Endothelial cell of umbilical vein (primary cell): ENCODE data around the gene VSTM2B. TPM values are rescaled to one million over a fixed set of nuclear protein-coding genes. Genes with fewer than 3 reads are reported as not detected.

Experiments used
- BruUV-seq: library from RNA; stranded (reverse); fragments of 400-500 nt; replicated peaks from 2 replicates; lab custom pipeline; 2021; lab: Mats Ljungman, UMichigan
- CTCF ChIA-PET: fragments of 300-600, 350-600 bp; sonication (Branson Sonifier 250); formaldehyde crosslinking; loops from one replicate; lab custom pipeline; 2021; ENCODE audit warnings: antibody characterized with exemption, inconsistent platforms; lab: Charles Lee
- POLR2A ChIA-PET: fragments of 300-600, 350-600 bp; sonication (Branson Sonifier 250); formaldehyde crosslinking; loops from one replicate; lab custom pipeline; 2021; ENCODE audit warnings: antibody characterized with exemption, inconsistent platforms; lab: Charles Lee
- DNase-seq: peaks from one replicate; pipeline ENCODE4 v3.0.0-alpha.2; 2011; ENCODE audit warnings: low read depth, low spot score
- FAIRE-seq: peaks from 2 replicates; lab custom pipeline; 2011; peaks lifted over from hg19 to GRCh38; lab: Jason Lieb, UNC
- H2AFZ ChIP-seq: 2 replicates; pipeline ENCODE4 v1.6.0; 2012; ENCODE audit warnings: low read depth, low read length, control low read depth, inconsistent platforms
- H3K27ac ChIP-seq: 2 replicates; pipeline ENCODE4 v1.5.1; 2011; ENCODE audit warnings: low read depth, mild to moderate bottlenecking, control low read depth, low read length, moderate library complexity; ENCODE audit not compliant: insufficient read depth
- H3K27me3 ChIP-seq, 2 experiments: 2 replicates each; pipeline versions ENCODE4 v1.6.0 to v1.6.1; 2011; ENCODE audit warnings: low read length in 2 of 2, mixed read lengths in 1 of 2; ENCODE audit not compliant: control insufficient read depth in 2 of 2, insufficient read depth in 2 of 2
- H3K36me3 ChIP-seq, 2 experiments: 2 replicates in 1 of 2; 3 replicates in 1 of 2; pipeline ENCODE4 v1.5.1; 2011; ENCODE audit warnings: low read length in 2 of 2, mild to moderate bottlenecking in 1 of 2, moderate library complexity in 1 of 2; ENCODE audit not compliant: control insufficient read depth in 2 of 2, insufficient read depth in 2 of 2; ENCODE audit errors: extremely low read depth in 1 of 2
- H3K4me1 ChIP-seq: 3 replicates; pipeline ENCODE4 v1.5.1; 2011; ENCODE audit warnings: mild to moderate bottlenecking, low read length; ENCODE audit not compliant: control insufficient read depth, insufficient read depth; ENCODE audit errors: extremely low read depth
- H3K4me2 ChIP-seq: 2 replicates; pipeline ENCODE4 v1.6.1; 2011; ENCODE audit warnings: low read length, control low read depth, mixed read lengths; ENCODE audit not compliant: insufficient read depth
- H3K4me3 ChIP-seq, 3 experiments: fragments of 200-600 bp in 1 of 3; sonication (generic), shearing (Covaris generic) in 1 of 3; replicated peaks in 1 of 3; 2 replicates each; pipeline ENCODE4 v1.5.1; 2011 to 2016; ENCODE audit warnings: control low read depth in 3 of 3, low read length in 3 of 3, mild to moderate bottlenecking in 2 of 3, inconsistent platforms in 1 of 3, low read depth in 1 of 3, moderate library complexity in 1 of 3; ENCODE audit not compliant: insufficient read depth in 1 of 3
- H3K79me2 ChIP-seq: 2 replicates; pipeline ENCODE4 v1.6.0; 2012; ENCODE audit warnings: low read length, inconsistent platforms; ENCODE audit not compliant: control insufficient read depth, insufficient read depth
- H3K9ac ChIP-seq: replicated peaks from 2 replicates; pipeline ENCODE3; 2011; ENCODE audit warnings: low read length, control low read depth; ENCODE audit not compliant: insufficient read depth; ENCODE audit errors: extremely low read depth
- H3K9me1 ChIP-seq: replicated peaks from 3 replicates; pipeline ENCODE4 v1.6.0; 2011; ENCODE audit warnings: mild to moderate bottlenecking, low read length; ENCODE audit not compliant: control insufficient read depth, insufficient read depth; ENCODE audit errors: extremely low read depth
- H3K9me3 ChIP-seq: replicated peaks from 2 replicates; pipeline ENCODE4 v1.5.1; 2012; ENCODE audit warnings: low read length, inconsistent platforms; ENCODE audit not compliant: control insufficient read depth, insufficient read depth
- H4K20me1 ChIP-seq: replicated peaks from 2 replicates; pipeline ENCODE3; 2011; ENCODE audit warnings: mild to moderate bottlenecking, low read length; ENCODE audit not compliant: control insufficient read depth, insufficient read depth; ENCODE audit errors: extremely low read depth
- CTCF ChIP-seq, 2 donors: IDR thresholded peaks; 1 replicate in 1 of 2; 2 replicates in 1 of 2; pipeline ENCODE4 v1.5.1; 2011; ENCODE audit warnings: low read length in 2 of 2, mild to moderate bottlenecking in 2 of 2, moderate library complexity in 2 of 2, control low read depth in 1 of 2, inconsistent platforms in 1 of 2, low read depth in 1 of 2; ENCODE audit not compliant: insufficient read depth in 1 of 2; ENCODE audit errors: extremely low read depth in 1 of 2
- EZH2 ChIP-seq: IDR thresholded peaks from 2 replicates; pipeline ENCODE4 v1.6.1; 2012; ENCODE audit warnings: borderline replicate concordance, low read depth, mild to moderate bottlenecking, moderate library complexity, low read length, inconsistent platforms; ENCODE audit not compliant: severe bottlenecking
- FOS ChIP-seq: IDR thresholded peaks from 2 replicates; pipeline ENCODE4 v1.6.1; 2011; ENCODE audit warnings: mild to moderate bottlenecking, low read length, moderate library complexity, borderline replicate concordance; ENCODE audit not compliant: insufficient read depth
- GATA2 ChIP-seq: IDR thresholded peaks from 2 replicates; pipeline ENCODE4 v1.7.0; 2011; ENCODE audit warnings: low read depth, mild to moderate bottlenecking, moderate library complexity, mixed read lengths, low read length; ENCODE audit not compliant: insufficient read length, insufficient read depth
- JUN ChIP-seq: IDR thresholded peaks from 2 replicates; pipeline ENCODE4 v1.6.1; 2011; ENCODE audit warnings: borderline replicate concordance, low read depth; ENCODE audit not compliant: insufficient read length, insufficient read depth
- MYC ChIP-seq: IDR thresholded peaks from one replicate; pipeline ENCODE4 v1.6.1; 2011; ENCODE audit warnings: mild to moderate bottlenecking, low read depth, low read length
- POLR2A ChIP-seq: IDR thresholded peaks from 2 replicates; pipeline ENCODE4 v1.6.1; 2012; ENCODE audit warnings: low read depth, mild to moderate bottlenecking, control low read depth, low read length
- POLR2AphosphoS5 ChIP-seq: IDR thresholded peaks from 2 replicates; pipeline ENCODE4 v1.6.1; 2012; ENCODE audit warnings: low read depth, mild to moderate bottlenecking, control low read depth, low read length, moderate library complexity; ENCODE audit not compliant: insufficient read depth
- dilution Hi-C: fragments of 300-500 bp; cut with MboI; formaldehyde crosslinking; loops from one replicate; pipeline ENCODE4 v1.15.0; 2019; ENCODE audit warnings: low sequenced_read_pairs; ENCODE audit not compliant: extremely low pct_ligation_motif_present
- intact Hi-C: fragments of 100-400 bp; cut with micrococcal nuclease; formaldehyde crosslinking; loops from one replicate; pipeline ENCODE4 v1.10.0; 2022
- polyA plus RNA-seq, 4 experiments: library from polyadenylated mRNA; depleted of rRNA in 3 of 4; stranded (reverse) in 3 of 4; unstranded in 1 of 4; fragments of >200 nt; gene quantifications; 2 replicates each; pipeline versions ENCODE4 v1.2.1 to v1.2.3, GENCODE V29; 2011 to 2012; ENCODE audit warnings: missing spikeins in 1 of 4
- total RNA-seq: library from RNA; stranded (reverse); gene quantifications from 2 replicates; pipeline ENCODE4 v1.2.3, GENCODE V29; 2021
- TF ChIP-seq, protein P1 (sequence below): IDR thresholded peaks from 2 replicates; pipeline ENCODE4 v1.6.1; 2011; ENCODE audit not compliant: insufficient read depth, insufficient read length

VSTM2B gene
- total and polyA plus RNA-seq, 2 donors (not counting 3 experiments of a cell fraction or from before 2014, with no cell fraction given): not detected

GRCh38 chr19:29574510-29574909 lies 48.7 kb downstream of the VSTM2B start:
- BruUV-seq: no TSS peak
- DNase-seq (no peak), FAIRE-seq (no peak)
- TF ChIP-seq, protein P1, sequence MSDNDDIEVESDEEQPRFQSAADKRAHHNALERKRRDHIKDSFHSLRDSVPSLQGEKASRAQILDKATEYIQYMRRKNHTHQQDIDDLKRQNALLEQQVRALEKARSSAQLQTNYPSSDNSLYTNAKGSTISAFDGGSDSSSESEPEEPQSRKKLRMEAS: no peak
- no peak for TF ChIP-seq CTCF (IDR thresholded peaks at IDR 0.05; ENCODE audit: extremely low read depth in 1 of 2, insufficient read depth in 1 of 2, low read depth in 1 of 2, low read length in 2 of 2)
- TF ChIP-seq FOS: no peak
- TF ChIP-seq POLR2AphosphoS5: no peak
- TF ChIP-seq GATA2: no peak
- no peak for TF ChIP-seq POLR2A
- no peak for TF ChIP-seq MYC
- TF ChIP-seq EZH2: no peak
- TF ChIP-seq JUN: no peak
- Histone ChIP-seq H2AFZ (no peak overlapping the region), H3K9me1 (no peaks in the 10 kb centered on the region), H3K27me3 (no peaks in the 10 kb centered on the region), H3K9me3 (no peaks in the 10 kb centered on the region), H3K4me2 (no peak overlapping the region), H3K9ac (no peak overlapping the region), H3K27ac (no peak overlapping the region), H3K4me3 (no peak overlapping the region), H3K36me3 (no peaks in the 10 kb centered on the region), H4K20me1 (no peaks in the 10 kb centered on the region), H3K79me2 (no peaks in the 10 kb centered on the region), H3K4me1 (no peaks in the 10 kb centered on the region)
- intact Hi-C loops: no loop called here
- CTCF ChIA-PET: no interaction called here
- POLR2A ChIA-PET: no interaction called here
- dilution Hi-C loops: no loop called here
